ENCODE data around the gene CFAP298. TPM values are rescaled to one million over a fixed set of nuclear protein-coding genes. Genes with fewer than 3 reads are reported as not detected.

CFAP298 gene
- 62.2 and 67.5 TPM in 2 replicates for total RNA-seq (2016; rRNA removed; fragmentation: Illumina TruSeq; extraction: Trizol)
- total RNA-seq (2016; cell fraction: cytosol; rRNA removed; fragmentation: Illumina TruSeq; extraction: Trizol; ENCODE audit: low read depth), result 8.3 and 10.1 TPM in 2 replicates
- 63.4 and 69.3 TPM in 2 replicates for total RNA-seq (2016; cell fraction: insoluble cytoplasmic fraction; rRNA removed; fragmentation: Illumina TruSeq; extraction: Trizol)
- total RNA-seq (2016; cell fraction: membrane; rRNA removed; fragmentation: Illumina TruSeq; extraction: Trizol), result 15.3 and 17.5 TPM in 2 replicates
- 27.5 and 31.3 TPM in 2 replicates for total RNA-seq (2016; cell fraction: nucleus; rRNA removed; fragmentation: Illumina TruSeq; extraction: Trizol)
- 19.6 and 21.2 TPM in 2 replicates for polyA plus RNA-seq (2011; rRNA removed)
- 17.9 and 20.0 TPM in 2 replicates for polyA plus RNA-seq (2011; cell fraction: cytosol; rRNA removed)
- 36.7 and 41.1 TPM in 2 replicates for polyA plus RNA-seq (2011; cell fraction: nucleus; rRNA removed)
- polyA plus RNA-seq (2012), result 26.6 and 34.3 TPM in 2 replicates
- polyA plus RNA-seq (2016; cell fraction: cytosol; fragmentation: Illumina TruSeq; extraction: Trizol; ENCODE audit: low read depth), result 5.4 and 6.3 TPM in 2 replicates
- 66.1 and 75.8 TPM in 2 replicates for polyA plus RNA-seq (2016; cell fraction: insoluble cytoplasmic fraction; fragmentation: Illumina TruSeq; extraction: Trizol; ENCODE audit: low read depth)
- polyA plus RNA-seq (2016; cell fraction: membrane; fragmentation: Illumina TruSeq; extraction: Trizol; ENCODE audit: low read depth), result 8.8 and 10.3 TPM in 2 replicates
- 55.9 and 56.8 TPM in 2 replicates for polyA plus RNA-seq (2016; cell fraction: nucleus; fragmentation: Illumina TruSeq; extraction: Trizol; ENCODE audit: insufficient read depth, low read depth)
- 8.7 and 11.6 TPM in 2 replicates for polyA minus RNA-seq (2011; rRNA and poly(A)+ RNA removed; ENCODE audit: low replicate concordance)
- 10.5 and 11.8 TPM in 2 replicates for polyA minus RNA-seq (2011; cell fraction: cytosol; rRNA and poly(A)+ RNA removed)
- 13.8 and 14.3 TPM in 2 replicates for polyA minus RNA-seq (2011; cell fraction: nucleus; rRNA and poly(A)+ RNA removed)
- Bru-seq, nascent RNA, result percentile 72 among the genes with signal in this experiment
- BruChase-seq, experiment 1, labeled RNA remaining after a 6-hour chase, result percentile 90 among the genes with signal in this experiment
- percentile 91 among the genes with signal in this experiment for BruChase-seq, experiment 2, labeled RNA remaining after a 2-hour chase
- long read RNA-seq, experiment 1, transcript CFAP298-201 (7 exons, 1,692 nt), result major isoform, 45 of 67 reads
- long read RNA-seq, experiment 1, transcript CFAP298-203 (5 exons, 2,503 nt), result minor isoform, 7 of 67 reads
- long read RNA-seq, experiment 1, partial matches to known transcripts, result 2 of 67 reads
- long read RNA-seq, experiment 1, other reads (novel, unspliced or antisense), result 10 of 67 reads
- long read RNA-seq, experiment 2, transcript CFAP298-201 (7 exons, 1,692 nt), result major isoform, 48 of 83 reads
- long read RNA-seq, experiment 2, partial matches to known transcripts, result 17 of 83 reads
- long read RNA-seq, experiment 2, other reads (novel, unspliced or antisense), result 16 of 83 reads

GRCh38 chr21:32612075-32612998 is at the start of gene CFAP298:
Gene CFAP298, minus strand, starts transcription at chr21:32612377. Its CDS starts 134 bp downstream, at chr21:32612243.
- Histone ChIP-seq H3K79me2 (ENCODE audit: insufficient read depth, low read length) (peaks cover 18% of the 10 kb centered on the region), H3K27ac (ENCODE audit: extremely low read length, insufficient read depth, low read length) (peak within 1 kb of the TSS; percentile 96), H3K4me3 (replicated peaks in 1 of 3; ENCODE audit: insufficient read depth in 1 of 3, low read depth in 2 of 3, low read length in 3 of 3) (peak within 1 kb of the TSS; percentile 69 to 90 (median 88)), H4K20me1 (ENCODE audit: insufficient read depth, low read length) (0 out of 2 replicates have a peak, but pooled peaks cover 4% of the 10 kb centered on the region), H3K27me3 (ENCODE audit: control insufficient read depth in 1 of 2, insufficient read depth in 2 of 2, low read length in 2 of 2) (no peaks in the 10 kb centered on the region; a peak in 1 of 5 replicates), H3K36me3 (replicated peaks in 1 of 2; ENCODE audit: control insufficient read depth in 1 of 2, insufficient read depth in 2 of 2, low read length in 2 of 2) (peaks cover 1 to 18% of the 10 kb centered on the region in 2 experiments; a peak in 3 of 5 replicates), H3K9ac (ENCODE audit: insufficient read depth, low read depth, low read length) (peak within 1 kb of the TSS; percentile 95), H3K4me1 (ENCODE audit: insufficient read depth, low read length) (peaks cover 14% of the 10 kb centered on the region), H3K9me3 (ENCODE audit: low read length) (no peaks in the 10 kb centered on the region), H3K4me2 (ENCODE audit: low read depth, low read length) (peak within 1 kb of the TSS; percentile 74), H2AFZ (ENCODE audit: low read length) (peak within 1 kb of the TSS; percentile 88)
- ChIA-PET POLR2A (interaction anchor here (0.8 to 2.6 kb wide), 9 partner anchors 12 to 282 kb away, joined by 3 to 22 read pairs (median 5); partner anchors contain the start of genes SYNJ1 and URB1), CTCF (ENCODE audit: low intra/inter-chr PET ratio, low total read pairs) (no interaction called here)
- peak; percentile 85 for DNase-seq (ENCODE audit: low spot score)
- WGBS (ENCODE audit: low lambda C conversion rate), result under 1% methylated on average over 41 of the region's 81 CpGs
- in situ Hi-C loops (cut with HindIII; ENCODE audit: extremely low pct_ligation_motif_present, low pct_unique_long_range_greater_than_20kb) (no loop called here), intact Hi-C loops (cut with micrococcal nuclease; ENCODE audit: unreplicated experiment) (no loop called here)
- FAIRE-seq, result peak; percentile 81
- peak; percentile 94 for ATAC-seq
- BruUV-seq (replicated peaks), result no TSS peak
- peak; percentile 57; the same call in 1 of the 2 replicates for TF ChIP-seq THAP8 (CRISPR knock-in tag; IDR thresholded peaks at IDR 0.05; ENCODE audit: borderline replicate concordance)
- TF ChIP-seq ATRX (CRISPR knock-in tag; IDR thresholded peaks at IDR 0.05; ENCODE audit: borderline replicate concordance), result no peak
- peak; percentile 79 for TF ChIP-seq ZNF501 (CRISPR knock-in tag; IDR thresholded peaks at IDR 0.05)
- peak; percentile 95 for TF ChIP-seq RBM22 (optimal IDR thresholded peaks at IDR 0.05; ENCODE audit: low read length)
- TF ChIP-seq SMAD1 (CRISPR knock-in tag; IDR thresholded peaks at IDR 0.05; ENCODE audit: borderline replicate concordance, low read depth), result no peak
- TF ChIP-seq LRRFIP1 (CRISPR knock-in tag; conservative IDR thresholded peaks at IDR 0.05), result 0 out of 2 replicates have a peak, but pooled peaks have one; percentile 12
- peak; percentile 97 for TF ChIP-seq TFAP4 (IDR thresholded peaks at IDR 0.05; ENCODE audit: borderline replicate concordance, low read depth)
- TF ChIP-seq NR2F6 (IDR thresholded peaks at IDR 0.05), result no peak
- TF ChIP-seq NR2F6 (CRISPR knock-in tag; IDR thresholded peaks at IDR 0.05), result peak; percentile 8; the same call in 1 of the 2 replicates
- no peak for TF ChIP-seq ZNF577 (CRISPR knock-in tag; IDR thresholded peaks at IDR 0.05; ENCODE audit: borderline replicate concordance, low read depth)

All from HepG2 (cell line).